Glutamatergic neuron (in vitro differentiated cells): ENCODE data around the gene RXRB. TPM values are rescaled to one million over a fixed set of nuclear protein-coding genes. Genes with fewer than 3 reads are reported as not detected.

Source experiments
- DNase-seq: peaks from one replicate; pipeline ENCODE4 v3.0.0; 2022
- H3K27ac Mint-ChIP-seq: one replicate; pipeline ENCODE4 v1.8.0; 2020; ENCODE audit warnings: mild to moderate bottlenecking, mixed read lengths, inconsistent platforms; ENCODE audit not compliant: unreplicated experiment
- H3K27me3 Mint-ChIP-seq: one replicate; pipeline ENCODE4 v1.8.0; 2020; ENCODE audit warnings: mild to moderate bottlenecking, moderate library complexity, mixed read lengths, inconsistent platforms; ENCODE audit not compliant: unreplicated experiment
- H3K36me3 Mint-ChIP-seq: one replicate; pipeline ENCODE4 v1.8.0; 2020; ENCODE audit warnings: mild to moderate bottlenecking, mixed read lengths, inconsistent platforms; ENCODE audit not compliant: unreplicated experiment
- H3K4me1 Mint-ChIP-seq: one replicate; pipeline ENCODE4 v1.8.0; 2020; ENCODE audit warnings: mild to moderate bottlenecking, low read depth, mixed read lengths, inconsistent platforms; ENCODE audit not compliant: unreplicated experiment
- H3K4me3 Mint-ChIP-seq: one replicate; pipeline ENCODE4 v1.8.0; 2020; ENCODE audit warnings: mild to moderate bottlenecking, mixed read lengths, inconsistent platforms; ENCODE audit not compliant: unreplicated experiment
- H3K9me3 Mint-ChIP-seq: one replicate; pipeline ENCODE4 v1.8.0; 2020; ENCODE audit warnings: mild to moderate bottlenecking, moderate library complexity, mixed read lengths, inconsistent platforms; ENCODE audit not compliant: unreplicated experiment
- total RNA-seq: library from RNA; stranded (reverse); fragmentation: NEBNext Ultra II Directional; extraction: Animal tissue kit (Norgen Biotek cat#: 25700); gene quantifications from one replicate; pipeline ENCODE4 v1.2.1, GENCODE V29; 2021; ENCODE audit not compliant: unreplicated experiment
- TF ChIP-seq, protein P1 (sequence below): fragments of 200-600 bp; sonication (generic); IDR thresholded peaks from one replicate; pipeline ENCODE4 v1.5.0; 2021; ENCODE audit not compliant: partially characterized antibody, unreplicated experiment

Gene RXRB
- total RNA-seq, 1 donor from 2014 or later, result 45.3 TPM

DNA sequence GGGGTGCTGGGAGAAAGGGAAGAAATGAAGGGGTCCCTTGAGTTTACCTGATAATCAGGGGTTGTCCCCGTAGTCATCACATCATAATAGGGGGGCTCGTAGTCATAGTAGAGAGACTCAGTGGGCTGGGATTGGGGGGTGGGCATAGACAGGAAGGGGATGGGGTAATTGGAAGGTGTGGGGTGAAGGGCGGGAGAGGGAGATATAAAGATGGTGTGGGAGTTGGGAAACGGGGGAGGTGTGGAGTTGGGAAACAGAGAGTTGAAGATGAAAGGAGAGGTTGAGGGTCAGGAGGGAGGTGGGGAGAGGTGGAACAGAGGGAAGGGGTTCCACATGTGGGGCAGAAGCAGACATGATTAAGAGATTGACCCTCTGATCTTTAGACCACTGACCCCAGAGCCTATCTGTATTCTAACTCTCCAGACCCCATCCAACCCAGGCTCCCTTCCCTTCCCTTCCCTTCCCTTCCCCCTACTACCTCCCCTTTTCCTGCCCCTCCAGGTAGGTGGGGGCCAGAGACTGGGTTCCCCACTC, 14.7 kb downstream of the RXRB start:
- peaks cover 4% of the 10 kb centered on the region for H3K9me3 Mint-ChIP-seq
- peaks cover 2% of the 10 kb centered on the region for H3K4me1 Mint-ChIP-seq
- no peak for DNase-seq
- peaks cover 5% of the 10 kb centered on the region for H3K36me3 Mint-ChIP-seq
- TF ChIP-seq, protein P1, sequence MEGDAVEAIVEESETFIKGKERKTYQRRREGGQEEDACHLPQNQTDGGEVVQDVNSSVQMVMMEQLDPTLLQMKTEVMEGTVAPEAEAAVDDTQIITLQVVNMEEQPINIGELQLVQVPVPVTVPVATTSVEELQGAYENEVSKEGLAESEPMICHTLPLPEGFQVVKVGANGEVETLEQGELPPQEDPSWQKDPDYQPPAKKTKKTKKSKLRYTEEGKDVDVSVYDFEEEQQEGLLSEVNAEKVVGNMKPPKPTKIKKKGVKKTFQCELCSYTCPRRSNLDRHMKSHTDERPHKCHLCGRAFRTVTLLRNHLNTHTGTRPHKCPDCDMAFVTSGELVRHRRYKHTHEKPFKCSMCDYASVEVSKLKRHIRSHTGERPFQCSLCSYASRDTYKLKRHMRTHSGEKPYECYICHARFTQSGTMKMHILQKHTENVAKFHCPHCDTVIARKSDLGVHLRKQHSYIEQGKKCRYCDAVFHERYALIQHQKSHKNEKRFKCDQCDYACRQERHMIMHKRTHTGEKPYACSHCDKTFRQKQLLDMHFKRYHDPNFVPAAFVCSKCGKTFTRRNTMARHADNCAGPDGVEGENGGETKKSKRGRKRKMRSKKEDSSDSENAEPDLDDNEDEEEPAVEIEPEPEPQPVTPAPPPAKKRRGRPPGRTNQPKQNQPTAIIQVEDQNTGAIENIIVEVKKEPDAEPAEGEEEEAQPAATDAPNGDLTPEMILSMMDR, result no peak
- no peak overlapping the region for H3K4me3 Mint-ChIP-seq
- H3K27ac Mint-ChIP-seq, result no peak overlapping the region
- H3K27me3 Mint-ChIP-seq, result peaks cover 15% of the 10 kb centered on the region

DNA sequence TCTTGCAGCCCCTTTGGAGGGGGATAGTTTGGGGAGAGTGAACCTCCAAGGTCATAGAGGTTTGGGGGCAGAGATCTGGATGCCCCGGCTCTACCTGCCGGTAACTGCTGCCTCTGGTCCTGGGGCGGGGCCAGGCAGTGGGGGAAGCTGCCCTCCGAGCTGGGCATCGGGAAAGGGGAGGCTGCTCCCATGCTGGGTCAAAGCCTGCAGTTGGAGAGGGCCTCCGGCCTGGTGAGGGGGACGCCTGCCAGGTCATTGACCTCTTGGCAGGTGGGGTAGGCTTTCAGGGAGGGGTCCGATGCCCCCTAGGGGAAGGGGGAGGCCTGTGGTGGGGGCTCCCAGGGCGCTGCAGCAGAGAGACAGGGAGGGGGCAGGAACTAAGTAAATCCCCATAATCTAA, 15.3 kb downstream of the RXRB start:
- no peak overlapping the region for H3K27ac Mint-ChIP-seq
- TF ChIP-seq, protein P1, result no peak
- H3K36me3 Mint-ChIP-seq, result peaks cover 5% of the 10 kb centered on the region
- H3K27me3 Mint-ChIP-seq, result peaks cover 15% of the 10 kb centered on the region
- peaks cover 4% of the 10 kb centered on the region for H3K9me3 Mint-ChIP-seq
- DNase-seq, result no peak
- H3K4me3 Mint-ChIP-seq, result no peak overlapping the region
- H3K4me1 Mint-ChIP-seq, result no peaks in the 10 kb centered on the region

- Mint-ChIP-seq H3K27ac (no peak overlapping the region), H3K36me3 (peaks cover 3% of the 10 kb centered on the region), H3K4me1 (no peaks in the 10 kb centered on the region), H3K27me3 (peaks cover 17% of the 10 kb centered on the region), H3K9me3 (peaks cover 4% of the 10 kb centered on the region), H3K4me3 (no peak overlapping the region)
- no peak for DNase-seq
- TF ChIP-seq, protein P1, result no peak
Measured at GRCh38 chr6:33183071-33183683, 17.3 kb downstream of the RXRB start.

- H3K4me3 Mint-ChIP-seq, result no peak overlapping the region
- H3K27me3 Mint-ChIP-seq, result peaks cover 14% of the 10 kb centered on the region
- TF ChIP-seq, protein P1, result no peak
- no peaks in the 10 kb centered on the region for H3K4me1 Mint-ChIP-seq
- DNase-seq, result no peak
- no peaks in the 10 kb centered on the region for H3K36me3 Mint-ChIP-seq
- H3K9me3 Mint-ChIP-seq, result peaks cover 4% of the 10 kb centered on the region
- no peak overlapping the region for H3K27ac Mint-ChIP-seq
Measured at GRCh38 chr6:33181141-33181540, 19.3 kb downstream of the RXRB start.

DNA sequence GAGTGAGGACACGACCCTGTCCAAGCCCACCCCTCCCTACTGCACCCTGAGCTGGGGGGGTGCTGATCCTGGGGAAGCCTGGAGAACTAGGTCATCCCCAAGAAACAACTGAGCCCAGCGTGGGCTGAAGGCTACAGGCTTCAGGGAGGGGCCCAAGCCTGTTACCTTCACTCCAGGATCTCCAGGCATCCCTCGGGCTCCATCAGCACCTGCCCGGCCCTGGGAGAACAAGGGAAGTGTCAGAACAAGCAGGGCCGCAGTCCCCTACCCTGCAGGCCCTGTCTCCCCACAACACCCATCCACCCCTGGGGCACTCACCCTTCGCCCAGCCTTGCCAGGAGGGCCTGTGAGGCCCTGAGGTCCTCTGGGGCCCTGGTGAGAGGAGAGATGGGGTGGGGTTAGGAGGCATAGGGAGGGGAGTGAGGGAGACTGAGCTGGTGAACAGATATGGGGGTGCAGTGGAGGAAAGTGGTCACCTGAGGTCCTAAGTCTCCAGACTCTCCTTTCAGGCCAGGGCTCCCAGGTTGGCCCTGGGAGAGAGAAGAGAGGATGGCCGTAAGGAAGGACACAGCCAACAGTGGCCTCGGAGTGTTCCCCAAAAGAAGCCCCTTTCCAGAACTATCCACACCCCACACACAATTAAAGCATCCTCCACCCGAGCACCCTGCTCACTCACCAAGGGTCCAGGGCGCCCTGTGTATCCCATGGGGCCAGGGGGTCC, 21.6 kb downstream of the RXRB start:
- Mint-ChIP-seq H3K27me3 (peaks cover 9% of the 10 kb centered on the region), H3K9me3 (peaks cover 6% of the 10 kb centered on the region), H3K4me3 (no peak overlapping the region), H3K27ac (no peak overlapping the region), H3K4me1 (no peaks in the 10 kb centered on the region), H3K36me3 (no peaks in the 10 kb centered on the region)
- TF ChIP-seq, protein P1, result no peak
- no peak for DNase-seq
